NCI-H187 treated with DMSO at 0.1 percent for 48 hours (cell line): ENCODE results near the gene THOC2.
A peak's percentile ranks its signal among the peaks of the same experiment; 100 is the strongest.
"Not testable (repeated sequence)": the region's sequence is repeated elsewhere in the genome, so short reads cannot be mapped to it uniquely, and the experiment has no call there.

Experiments
- DNase-seq: peaks from one replicate; lab custom pipeline; 2025; lab: John Stamatoyannopoulos, UW

The THOC2 gene, protein sequence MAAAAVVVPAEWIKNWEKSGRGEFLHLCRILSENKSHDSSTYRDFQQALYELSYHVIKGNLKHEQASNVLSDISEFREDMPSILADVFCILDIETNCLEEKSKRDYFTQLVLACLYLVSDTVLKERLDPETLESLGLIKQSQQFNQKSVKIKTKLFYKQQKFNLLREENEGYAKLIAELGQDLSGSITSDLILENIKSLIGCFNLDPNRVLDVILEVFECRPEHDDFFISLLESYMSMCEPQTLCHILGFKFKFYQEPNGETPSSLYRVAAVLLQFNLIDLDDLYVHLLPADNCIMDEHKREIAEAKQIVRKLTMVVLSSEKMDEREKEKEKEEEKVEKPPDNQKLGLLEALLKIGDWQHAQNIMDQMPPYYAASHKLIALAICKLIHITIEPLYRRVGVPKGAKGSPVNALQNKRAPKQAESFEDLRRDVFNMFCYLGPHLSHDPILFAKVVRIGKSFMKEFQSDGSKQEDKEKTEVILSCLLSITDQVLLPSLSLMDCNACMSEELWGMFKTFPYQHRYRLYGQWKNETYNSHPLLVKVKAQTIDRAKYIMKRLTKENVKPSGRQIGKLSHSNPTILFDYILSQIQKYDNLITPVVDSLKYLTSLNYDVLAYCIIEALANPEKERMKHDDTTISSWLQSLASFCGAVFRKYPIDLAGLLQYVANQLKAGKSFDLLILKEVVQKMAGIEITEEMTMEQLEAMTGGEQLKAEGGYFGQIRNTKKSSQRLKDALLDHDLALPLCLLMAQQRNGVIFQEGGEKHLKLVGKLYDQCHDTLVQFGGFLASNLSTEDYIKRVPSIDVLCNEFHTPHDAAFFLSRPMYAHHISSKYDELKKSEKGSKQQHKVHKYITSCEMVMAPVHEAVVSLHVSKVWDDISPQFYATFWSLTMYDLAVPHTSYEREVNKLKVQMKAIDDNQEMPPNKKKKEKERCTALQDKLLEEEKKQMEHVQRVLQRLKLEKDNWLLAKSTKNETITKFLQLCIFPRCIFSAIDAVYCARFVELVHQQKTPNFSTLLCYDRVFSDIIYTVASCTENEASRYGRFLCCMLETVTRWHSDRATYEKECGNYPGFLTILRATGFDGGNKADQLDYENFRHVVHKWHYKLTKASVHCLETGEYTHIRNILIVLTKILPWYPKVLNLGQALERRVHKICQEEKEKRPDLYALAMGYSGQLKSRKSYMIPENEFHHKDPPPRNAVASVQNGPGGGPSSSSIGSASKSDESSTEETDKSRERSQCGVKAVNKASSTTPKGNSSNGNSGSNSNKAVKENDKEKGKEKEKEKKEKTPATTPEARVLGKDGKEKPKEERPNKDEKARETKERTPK (N-terminal part only)

DNA sequence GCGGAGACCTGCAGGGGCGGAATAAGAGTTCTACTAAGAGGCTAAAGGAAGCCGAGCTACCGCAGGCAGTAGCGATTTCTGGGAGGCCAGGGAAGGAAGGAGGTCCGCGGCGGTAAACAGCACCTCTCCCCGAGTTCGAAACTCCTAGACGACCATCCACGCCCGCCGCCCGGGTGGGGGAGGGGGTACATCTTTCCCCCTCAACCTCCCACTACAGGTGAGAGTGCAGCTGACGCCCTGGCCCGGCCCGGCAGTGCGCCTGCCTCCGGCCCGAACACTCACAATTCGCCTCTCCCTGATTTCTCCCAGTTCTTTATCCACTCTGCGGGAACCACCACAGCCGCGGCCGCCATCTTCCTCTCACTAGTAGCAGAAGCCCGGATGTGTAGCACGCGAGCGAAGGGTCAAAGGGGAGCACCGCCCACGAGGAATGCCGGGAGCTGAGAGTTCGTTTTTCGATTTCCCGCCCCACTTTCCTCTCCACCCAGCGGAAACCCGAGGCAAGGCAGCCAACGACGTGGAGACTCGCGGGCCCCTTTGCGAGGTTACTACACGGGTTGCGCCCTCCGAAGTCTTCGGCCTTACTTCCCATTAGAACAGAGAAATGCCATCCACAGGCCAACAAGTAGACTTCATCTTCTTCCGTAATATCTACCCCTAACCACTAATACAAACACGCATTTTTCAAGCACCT lies at the start of gene THOC2:
Gene THOC2 (minus strand): TSS at position 383 of the 694 bp plus-strand sequence. CDS start 30 bp downstream, at position 353.
- peak; percentile 70 for DNase-seq

DNA sequence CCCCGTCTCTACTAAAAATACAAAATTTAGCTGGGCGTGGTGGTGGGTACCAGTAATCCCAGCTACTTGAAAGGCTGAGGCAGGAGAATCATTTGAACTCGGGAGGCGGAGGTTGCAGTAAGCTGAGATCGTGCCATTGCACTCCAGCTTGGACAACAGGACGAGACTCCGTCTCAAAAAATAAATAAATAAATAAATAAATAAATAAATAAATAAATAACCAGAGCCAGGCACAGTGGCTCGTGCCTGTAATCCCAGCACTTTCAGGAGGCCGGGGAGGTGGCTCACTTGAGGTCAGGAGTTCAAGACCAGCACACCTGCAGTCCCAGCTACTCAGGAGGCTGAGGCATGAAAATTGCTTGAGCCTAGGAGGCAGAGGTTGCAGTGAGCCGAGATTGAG lies 48.9 kb upstream of the THOC2 start:
- DNase-seq: not testable (repeated sequence)

DNA sequence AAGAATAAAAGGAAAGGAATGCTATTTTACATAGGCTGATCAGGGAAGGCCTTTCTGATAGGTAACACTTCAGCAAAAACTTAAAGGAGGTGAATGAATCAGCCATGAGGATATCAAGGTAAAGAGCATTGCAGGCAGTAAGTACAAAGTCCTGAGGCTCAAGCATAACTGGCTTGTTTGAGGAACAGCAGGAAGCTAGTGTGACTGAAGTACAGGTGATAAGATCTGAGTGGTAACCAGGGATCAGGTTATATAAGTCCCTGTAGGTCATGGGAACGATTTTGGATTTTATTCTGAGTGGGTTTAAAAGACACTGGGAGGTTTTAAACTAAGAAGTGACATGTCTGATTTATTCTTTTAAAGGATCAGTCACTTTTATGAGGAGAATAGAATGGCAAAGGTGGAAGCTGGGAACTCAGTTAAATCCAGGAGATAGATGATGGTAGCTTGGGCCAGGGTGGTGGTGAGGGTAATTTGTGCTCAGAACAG lies 47.1 kb upstream of the THOC2 start:
- peak; percentile 38 for DNase-seq

DNA sequence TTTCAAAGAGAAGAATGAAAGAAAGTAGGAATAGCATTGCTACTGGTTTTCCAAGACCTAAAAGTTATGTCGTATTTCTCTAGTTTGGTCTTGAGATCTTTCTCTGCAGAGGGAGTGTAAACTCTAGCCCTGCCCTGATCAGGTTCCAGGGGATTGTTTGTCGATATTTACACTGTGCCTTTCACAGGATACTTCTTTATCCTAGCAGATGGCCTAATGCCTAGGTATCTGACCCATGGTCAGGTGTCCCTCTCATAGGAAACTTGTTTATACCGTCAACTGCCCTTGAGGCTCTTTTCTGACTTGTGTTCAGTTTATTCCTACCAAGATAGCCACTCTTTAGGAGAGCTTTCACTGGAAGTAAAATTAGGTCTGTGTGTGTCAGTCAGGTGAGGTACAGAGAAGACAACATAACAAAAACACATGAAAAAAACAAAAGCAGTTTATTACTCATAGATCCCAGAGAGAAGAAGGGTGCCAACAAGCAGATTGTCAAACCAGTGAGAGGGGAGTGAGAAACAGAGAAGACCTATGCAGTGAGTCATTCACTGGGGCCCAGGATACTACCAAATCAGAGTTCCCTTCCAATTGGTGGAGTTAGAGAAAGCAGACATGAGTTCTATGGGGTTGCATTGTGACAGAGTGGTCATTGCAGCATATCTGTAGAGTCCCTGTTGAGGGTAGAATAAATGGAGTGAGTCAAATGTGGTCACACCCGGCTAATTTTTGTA lies 40.6 kb upstream of the THOC2 start:
- DNase-seq: no peak

DNA sequence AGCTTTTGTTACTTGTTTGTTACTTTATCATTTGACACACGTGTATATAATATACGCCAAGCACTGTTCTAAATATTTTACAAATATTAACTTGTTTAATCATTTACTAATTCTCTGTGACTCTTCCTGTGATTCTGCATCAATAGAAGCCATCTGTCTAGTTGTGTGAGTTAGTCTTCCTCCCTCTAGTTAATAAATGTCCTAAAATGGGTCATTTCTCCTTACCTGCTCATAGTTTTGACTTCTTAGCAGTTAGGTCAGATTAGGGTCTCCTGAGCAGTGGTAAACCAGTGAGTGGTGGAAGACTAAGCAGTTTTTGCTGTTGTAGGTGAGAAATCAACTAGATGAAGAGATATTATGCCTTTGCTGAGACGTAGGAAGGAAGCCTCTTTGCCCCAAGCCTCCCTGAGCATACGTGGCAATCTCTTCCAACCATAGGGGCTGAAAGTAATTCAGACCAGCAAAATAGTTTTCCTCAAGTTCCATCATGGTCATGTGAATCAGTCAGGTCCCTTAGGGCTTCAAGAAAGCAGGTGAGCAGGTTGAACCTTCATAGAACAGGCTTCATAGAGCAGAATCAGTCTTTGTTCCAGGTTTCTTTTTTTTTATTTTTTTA lies 38.7 kb upstream of the THOC2 start:
- no peak for DNase-seq

DNA sequence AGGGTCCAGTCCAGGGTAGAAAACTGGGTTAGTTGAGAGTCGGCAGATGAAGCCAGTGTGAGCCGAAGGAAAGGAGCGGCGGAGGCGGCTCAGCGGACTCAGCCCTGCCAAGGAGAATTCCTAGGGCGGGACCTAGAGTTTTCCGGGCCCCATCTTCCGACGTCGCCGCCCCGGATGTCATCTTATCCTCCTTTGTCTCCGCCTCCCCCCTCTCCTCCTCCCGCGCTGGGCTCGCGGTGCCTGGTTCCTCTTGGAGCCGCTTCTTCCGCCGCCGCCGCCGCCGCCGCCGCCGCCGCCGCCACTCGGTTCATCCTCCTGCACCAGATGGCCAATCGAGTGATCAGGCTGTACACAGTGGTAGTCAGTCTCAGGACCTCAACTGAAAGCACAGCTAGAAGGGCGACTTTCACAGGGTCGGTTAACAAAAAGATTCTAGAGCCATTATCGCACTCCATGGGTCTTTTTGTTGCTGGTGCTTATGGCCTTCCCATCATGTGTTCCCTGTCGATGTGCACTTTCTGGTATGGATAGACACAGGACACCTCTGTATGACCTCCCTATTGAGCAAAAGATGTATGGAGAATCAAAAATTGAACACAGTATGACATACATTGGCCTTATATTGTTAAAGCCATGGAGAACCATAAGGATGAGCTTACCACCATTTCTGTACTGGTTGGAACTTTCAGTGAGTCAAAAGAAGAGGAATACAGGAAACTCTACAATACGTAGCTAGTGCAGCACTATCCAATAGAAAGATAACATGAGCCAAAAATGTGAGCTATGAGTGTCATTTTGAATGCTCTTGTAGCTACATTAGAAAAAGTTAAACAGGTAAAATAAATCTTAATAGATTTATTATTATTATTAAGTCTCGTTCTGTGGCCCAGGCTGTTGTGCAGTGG lies 32.4 kb upstream of the THOC2 start:
- DNase-seq: peak; percentile 59

DNA sequence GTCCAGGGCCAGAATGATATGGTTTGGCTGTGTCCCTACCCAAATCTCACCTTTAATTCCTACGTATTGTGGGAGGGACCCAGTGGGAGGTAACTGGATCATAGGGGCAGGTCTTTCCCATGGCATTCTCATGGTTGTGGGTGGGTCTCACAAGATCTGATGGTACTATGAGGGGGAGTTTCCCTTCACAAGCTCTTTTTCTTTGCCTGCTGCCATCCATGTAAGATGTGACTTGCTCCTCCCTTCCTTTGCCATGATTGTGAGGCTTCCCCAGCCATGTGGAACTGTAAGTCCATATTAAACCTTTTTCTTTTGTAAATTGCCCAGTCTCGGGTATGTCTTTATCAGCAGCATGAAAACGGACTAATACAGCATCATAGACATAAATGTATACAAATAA lies 27.0 kb upstream of the THOC2 start:
- not testable (repeated sequence) for DNase-seq

DNA sequence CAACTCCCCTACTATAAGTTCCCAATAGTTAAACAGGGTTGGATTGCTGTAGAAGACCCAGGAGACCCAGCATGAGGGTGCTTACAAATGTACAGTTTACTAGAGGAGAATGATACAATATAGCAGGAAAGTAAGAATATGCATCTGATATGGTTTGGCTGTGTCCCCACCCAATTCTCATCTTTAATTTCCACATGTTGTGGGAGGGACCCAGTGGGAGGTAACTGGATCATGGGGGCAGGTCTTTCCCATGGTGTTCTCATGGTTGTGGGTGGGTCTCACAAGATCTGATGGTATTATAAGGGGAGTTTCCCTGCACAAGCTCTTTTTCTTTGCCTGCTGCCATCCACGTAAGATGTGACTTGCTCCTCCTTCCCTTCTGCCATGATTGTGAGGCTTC lies 24.9 kb upstream of the THOC2 start:
- not testable (repeated sequence) for DNase-seq

DNA sequence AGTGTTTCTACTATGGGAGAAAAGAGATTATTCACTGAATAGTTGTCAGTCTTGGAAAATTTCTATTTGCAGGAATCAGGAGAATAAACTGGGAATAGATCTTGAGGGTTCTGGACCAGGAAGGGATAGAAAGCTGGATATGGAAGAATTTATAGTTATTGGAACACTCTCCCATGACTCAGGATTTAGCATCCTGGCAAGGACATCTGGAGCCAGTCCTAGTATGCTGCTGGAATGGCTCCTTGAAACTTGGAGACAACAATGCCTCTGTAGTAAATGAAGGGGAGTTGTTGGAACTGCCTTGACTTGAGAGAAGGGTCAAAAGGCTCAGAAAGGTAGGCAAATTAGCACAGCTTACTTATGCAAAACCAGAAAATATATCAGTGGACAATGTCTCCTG lies 23.5 kb upstream of the THOC2 start:
- DNase-seq: no peak

DNA sequence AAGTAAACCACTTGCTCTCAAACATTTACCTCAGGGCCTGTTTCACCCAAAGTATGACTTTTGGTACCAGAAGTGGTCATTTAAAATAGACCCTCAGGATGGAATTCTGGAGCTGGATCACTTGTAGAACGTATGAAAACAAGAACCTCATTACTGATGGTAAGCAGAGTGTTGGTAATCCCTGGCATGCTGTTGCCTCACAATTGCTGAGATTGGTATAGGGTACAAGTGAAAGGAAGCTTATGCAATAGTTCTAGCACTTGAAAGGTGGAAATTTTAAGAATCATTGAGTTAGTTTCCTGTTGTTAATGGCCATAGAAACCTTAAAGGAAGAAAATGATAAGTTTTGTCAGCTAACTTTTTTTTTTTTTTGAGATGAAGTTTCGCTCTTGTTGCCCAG lies 22.3 kb upstream of the THOC2 start:
- no peak for DNase-seq

DNA sequence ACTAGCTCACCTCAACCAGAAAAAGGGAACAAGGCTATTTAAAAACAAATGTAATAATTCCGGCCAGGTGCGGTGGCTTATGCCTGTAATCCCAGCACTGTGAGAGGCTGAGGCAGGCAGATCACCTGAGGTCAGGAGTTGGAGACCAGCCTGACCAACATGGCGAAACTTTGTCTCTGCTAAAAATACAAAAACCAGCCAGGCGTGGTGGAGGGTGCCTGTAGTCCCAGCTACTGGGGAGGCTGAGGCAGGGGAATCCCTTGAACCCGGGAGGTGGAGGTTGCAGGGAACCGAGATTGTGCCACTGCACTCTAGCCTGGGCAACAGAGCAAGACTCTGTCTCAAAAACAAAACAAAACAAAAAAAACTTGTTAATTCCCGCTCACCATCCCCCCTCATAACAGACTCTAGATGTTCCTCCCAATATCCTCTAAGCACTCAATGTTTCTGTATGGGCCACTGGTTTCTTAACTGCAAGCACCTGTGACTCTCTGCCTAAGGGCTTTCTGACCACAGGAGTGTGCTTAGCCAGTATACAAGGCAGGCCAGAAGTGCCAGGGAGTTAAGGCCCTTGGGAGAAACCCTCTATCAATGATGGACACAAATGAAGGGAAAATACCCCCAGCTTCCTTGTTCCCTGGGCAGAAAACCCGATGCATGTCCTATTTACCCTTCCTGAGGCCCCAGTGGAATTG lies 21.0 kb upstream of the THOC2 start:
- no peak for DNase-seq

DNA sequence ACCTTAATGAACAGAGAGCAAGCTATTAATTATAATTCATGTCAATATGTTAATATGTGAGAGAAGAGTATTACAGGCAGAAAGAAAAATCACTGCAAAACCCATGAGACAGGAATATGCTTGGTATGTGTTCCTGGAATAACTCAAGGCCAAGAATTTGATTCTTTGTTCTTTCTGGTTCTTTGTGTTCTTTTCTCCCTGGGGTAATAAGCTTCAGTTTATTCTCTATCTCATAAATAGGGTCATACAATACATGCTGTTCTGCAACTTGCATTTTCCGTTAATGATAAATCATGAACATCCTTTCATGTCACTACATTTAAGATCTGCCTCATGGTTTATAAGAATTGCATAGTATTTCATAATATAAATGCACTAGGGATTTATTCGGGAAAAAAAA lies 16.8 kb upstream of the THOC2 start:
- no peak for DNase-seq

DNA sequence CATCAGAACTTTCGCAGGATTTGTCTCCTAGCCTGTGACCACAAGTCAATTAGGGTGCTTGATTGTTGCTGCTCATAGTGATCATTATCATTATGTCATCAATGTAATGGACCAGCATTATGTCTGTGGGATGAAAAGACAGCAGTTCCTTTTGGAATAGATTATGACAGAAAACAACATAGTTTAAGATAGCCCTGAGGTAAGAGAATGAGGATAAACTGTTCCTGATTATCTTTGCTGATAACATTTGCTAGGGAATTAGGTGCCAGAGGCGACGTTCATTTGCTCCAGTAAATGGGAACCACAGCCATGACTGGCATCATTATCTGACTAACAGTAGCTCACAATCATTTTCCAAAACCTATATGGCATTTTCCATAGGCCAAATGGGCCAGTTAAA lies 12.7 kb upstream of the THOC2 start:
- no peak for DNase-seq

DNA sequence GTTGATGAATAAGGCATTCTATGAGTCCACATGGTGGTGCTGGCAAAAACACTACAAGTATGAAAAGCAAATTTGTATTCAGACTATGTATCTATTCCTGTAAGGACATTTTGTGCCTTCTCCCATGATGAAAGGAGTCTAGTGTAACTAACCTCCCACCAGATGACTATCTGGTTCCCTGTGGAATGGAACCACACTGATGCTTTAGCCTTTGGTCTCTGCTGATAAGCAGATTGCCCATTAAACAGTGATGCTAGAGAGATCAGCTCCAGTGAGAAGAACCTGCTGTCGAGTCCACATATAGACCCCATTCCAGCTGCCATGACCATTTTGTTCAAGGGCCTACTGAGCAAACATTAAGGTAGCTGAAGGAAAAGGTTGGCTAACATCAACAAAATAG lies 10.5 kb upstream of the THOC2 start:
- no peak for DNase-seq

DNA sequence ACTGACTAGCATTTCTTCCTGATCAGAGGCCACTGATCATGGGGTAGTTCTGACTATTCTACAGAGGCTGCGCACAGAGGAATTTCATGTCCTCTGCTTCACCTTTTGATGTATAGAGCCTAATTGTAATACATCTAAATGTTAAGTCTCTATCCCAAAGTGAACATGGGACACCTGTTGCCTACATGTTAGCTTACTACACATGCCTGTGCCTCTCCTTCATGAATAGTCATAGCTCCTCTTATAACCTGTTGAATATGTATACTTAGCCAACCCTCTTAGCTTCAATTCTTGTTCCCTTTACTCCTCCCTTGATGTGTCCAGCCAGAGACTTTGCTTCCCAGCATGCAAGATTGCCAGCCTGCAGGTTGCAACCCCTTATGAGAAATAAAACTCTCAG lies 9.6 kb upstream of the THOC2 start:
- no peak for DNase-seq

DNA sequence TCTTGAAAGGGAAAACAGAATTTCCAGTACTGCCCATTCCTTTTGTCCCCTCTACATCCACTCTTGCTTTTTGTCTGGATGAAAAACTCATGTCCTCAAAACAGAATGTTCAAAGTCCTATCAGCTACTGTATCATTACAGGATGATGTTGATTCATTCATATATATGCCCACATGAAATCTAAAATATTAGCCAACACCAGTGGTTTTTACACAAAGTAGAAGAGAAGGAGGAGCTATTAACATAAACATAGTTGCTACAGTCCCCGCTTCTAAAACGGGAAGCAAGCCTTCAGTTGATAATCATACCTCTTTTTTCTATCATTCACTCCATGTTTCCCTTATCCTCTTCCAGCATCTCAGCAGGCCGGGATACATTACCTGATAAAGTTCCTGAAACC lies 7.7 kb upstream of the THOC2 start:
- DNase-seq: no peak

DNA sequence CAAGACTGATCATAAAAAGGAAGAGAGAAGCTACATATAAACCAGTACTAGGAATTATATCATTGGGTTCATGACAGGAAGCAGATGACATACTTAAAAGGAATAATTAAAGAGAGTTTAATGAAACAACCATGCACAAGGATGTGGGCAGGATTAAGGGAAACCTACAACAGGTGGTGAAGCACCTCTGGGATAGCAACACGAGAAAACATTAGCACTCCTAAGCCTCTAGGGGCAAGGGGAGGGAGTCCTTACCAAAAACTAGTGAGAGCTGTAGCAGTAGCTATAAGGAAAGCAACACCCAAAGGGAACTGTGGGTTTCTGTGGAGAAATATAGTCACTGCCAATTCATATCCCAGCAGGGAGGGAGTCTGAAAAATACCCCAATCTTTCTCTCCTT lies 7.2 kb upstream of the THOC2 start:
- DNase-seq: no peak

DNA sequence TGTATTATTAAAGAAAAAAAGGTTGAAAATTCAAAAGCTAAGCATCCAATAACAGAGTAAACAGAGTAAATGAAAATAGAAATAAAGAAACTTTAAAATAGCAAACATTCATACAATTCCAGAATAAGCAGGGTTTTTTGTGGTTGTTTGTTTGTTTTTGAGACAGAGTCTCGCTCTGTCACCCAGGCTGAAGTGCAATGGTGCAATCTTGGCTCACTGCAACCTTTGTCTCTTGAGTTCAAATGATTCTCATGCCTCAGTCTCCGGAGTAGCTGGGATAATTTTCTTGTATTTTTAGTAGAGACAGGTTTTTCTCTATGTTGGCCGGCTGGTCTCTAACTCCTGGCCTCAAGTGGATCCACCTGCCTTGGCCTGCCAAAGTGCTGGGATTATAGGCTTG lies 6.6 kb upstream of the THOC2 start:
- no peak for DNase-seq
